ENCODE results near the gene MIP.

GRCh38 chr12:56476143-56476542 lies 21.7 kb upstream of the MIP start:
- TF ChIP-seq, protein P1, sequence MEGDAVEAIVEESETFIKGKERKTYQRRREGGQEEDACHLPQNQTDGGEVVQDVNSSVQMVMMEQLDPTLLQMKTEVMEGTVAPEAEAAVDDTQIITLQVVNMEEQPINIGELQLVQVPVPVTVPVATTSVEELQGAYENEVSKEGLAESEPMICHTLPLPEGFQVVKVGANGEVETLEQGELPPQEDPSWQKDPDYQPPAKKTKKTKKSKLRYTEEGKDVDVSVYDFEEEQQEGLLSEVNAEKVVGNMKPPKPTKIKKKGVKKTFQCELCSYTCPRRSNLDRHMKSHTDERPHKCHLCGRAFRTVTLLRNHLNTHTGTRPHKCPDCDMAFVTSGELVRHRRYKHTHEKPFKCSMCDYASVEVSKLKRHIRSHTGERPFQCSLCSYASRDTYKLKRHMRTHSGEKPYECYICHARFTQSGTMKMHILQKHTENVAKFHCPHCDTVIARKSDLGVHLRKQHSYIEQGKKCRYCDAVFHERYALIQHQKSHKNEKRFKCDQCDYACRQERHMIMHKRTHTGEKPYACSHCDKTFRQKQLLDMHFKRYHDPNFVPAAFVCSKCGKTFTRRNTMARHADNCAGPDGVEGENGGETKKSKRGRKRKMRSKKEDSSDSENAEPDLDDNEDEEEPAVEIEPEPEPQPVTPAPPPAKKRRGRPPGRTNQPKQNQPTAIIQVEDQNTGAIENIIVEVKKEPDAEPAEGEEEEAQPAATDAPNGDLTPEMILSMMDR (conservative IDR thresholded peaks at IDR 0.05; ENCODE audit: low read depth, low read length): no peak
- TF ChIP-seq EZH2 (IDR thresholded peaks at IDR 0.05; ENCODE audit: borderline replicate concordance, low read depth, low read length, poor library complexity, severe bottlenecking): no peak
